NT2/D1 (cell line): ENCODE measurements around the gene VWA8.
"Not testable (repeated sequence)": the region's sequence is repeated elsewhere in the genome, so short reads cannot be mapped to it uniquely, and the experiment has no call there.

Experiments used
- DNase-seq: peaks from one replicate; pipeline ENCODE4 v3.0.0-alpha.2; 2011; ENCODE audit warnings: low read depth, low spot score
- H3K27me3 ChIP-seq: 2 replicates; pipeline ENCODE4 v1.6.0; 2011; ENCODE audit warnings: mild to moderate bottlenecking; ENCODE audit not compliant: insufficient read length, insufficient read depth
- H3K36me3 ChIP-seq: 2 replicates; pipeline ENCODE4 v1.6.1; 2011; ENCODE audit warnings: mild to moderate bottlenecking, low read length, mixed read lengths; ENCODE audit not compliant: insufficient read depth, insufficient read length
- H3K4me1 ChIP-seq: 2 replicates; pipeline ENCODE4 v1.5.1; 2011; ENCODE audit not compliant: insufficient read depth, insufficient read length
- H3K4me3 ChIP-seq: 2 replicates; pipeline ENCODE4 v1.5.1; 2011; ENCODE audit warnings: low read depth; ENCODE audit not compliant: insufficient read length
- H3K9ac ChIP-seq: 2 replicates; pipeline ENCODE4 v1.6.0; 2011; ENCODE audit warnings: low read depth; ENCODE audit not compliant: insufficient read length
- H3K9me3 ChIP-seq: 2 replicates; pipeline ENCODE4 v1.5.1; 2011; ENCODE audit warnings: mild to moderate bottlenecking, low read length; ENCODE audit not compliant: insufficient read depth
- SUZ12 ChIP-seq: IDR thresholded peaks from 2 replicates; pipeline ENCODE4 v1.6.1; 2011; ENCODE audit not compliant: insufficient read length, insufficient read depth; ENCODE audit errors: extremely low read depth
- YY1 ChIP-seq: IDR thresholded peaks from 2 replicates; pipeline ENCODE4 v1.6.1; 2011; ENCODE audit not compliant: insufficient read length, insufficient read depth
- ZNF274 ChIP-seq: IDR thresholded peaks from 2 replicates; pipeline ENCODE4 v1.6.1; 2011; ENCODE audit warnings: mild to moderate bottlenecking, low read depth, low read length

VWA8 gene

GRCh38 chr13:41634407-41634806, 326.5 kb downstream of the VWA8 start:
- Histone ChIP-seq H3K27me3 (no peaks in the 10 kb centered on the region), H3K9ac (no peak overlapping the region), H3K9me3 (no peaks in the 10 kb centered on the region), H3K4me3 (no peak overlapping the region), H3K4me1 (no peaks in the 10 kb centered on the region), H3K36me3 (no peaks in the 10 kb centered on the region)
- DNase-seq = no peak
- no peak for TF ChIP-seq YY1
- TF ChIP-seq ZNF274 = no peak
- no peak for TF ChIP-seq SUZ12

DNA sequence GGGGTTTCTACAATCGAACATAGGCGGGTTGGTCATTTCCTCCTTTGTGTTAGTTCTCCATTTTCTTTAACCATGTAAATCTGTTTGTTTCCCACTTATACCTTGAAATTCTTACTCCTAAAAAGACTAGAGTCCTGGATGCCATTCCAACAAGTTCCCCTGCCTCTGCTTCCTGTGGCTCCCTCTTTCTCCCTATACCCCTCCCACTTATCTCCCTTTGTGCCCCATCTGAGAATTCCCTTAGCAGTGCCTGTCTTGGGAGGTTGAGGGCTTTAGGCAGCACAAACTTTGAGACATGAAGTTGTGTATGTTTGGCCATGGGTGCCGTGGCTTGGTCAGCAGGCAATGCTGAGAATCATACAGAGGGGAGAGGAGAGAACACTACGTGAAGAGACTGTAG, 327.1 kb downstream of the VWA8 start:
- TF ChIP-seq YY1 = no peak
- no peak for TF ChIP-seq ZNF274
- no peak for TF ChIP-seq SUZ12
- no peak for DNase-seq
- no peak overlapping the region for H3K9ac ChIP-seq
- H3K4me1 ChIP-seq = no peaks in the 10 kb centered on the region
- no peaks in the 10 kb centered on the region for H3K36me3 ChIP-seq
- H3K27me3 ChIP-seq = no peaks in the 10 kb centered on the region
- no peak overlapping the region for H3K4me3 ChIP-seq
- no peaks in the 10 kb centered on the region for H3K9me3 ChIP-seq

DNA sequence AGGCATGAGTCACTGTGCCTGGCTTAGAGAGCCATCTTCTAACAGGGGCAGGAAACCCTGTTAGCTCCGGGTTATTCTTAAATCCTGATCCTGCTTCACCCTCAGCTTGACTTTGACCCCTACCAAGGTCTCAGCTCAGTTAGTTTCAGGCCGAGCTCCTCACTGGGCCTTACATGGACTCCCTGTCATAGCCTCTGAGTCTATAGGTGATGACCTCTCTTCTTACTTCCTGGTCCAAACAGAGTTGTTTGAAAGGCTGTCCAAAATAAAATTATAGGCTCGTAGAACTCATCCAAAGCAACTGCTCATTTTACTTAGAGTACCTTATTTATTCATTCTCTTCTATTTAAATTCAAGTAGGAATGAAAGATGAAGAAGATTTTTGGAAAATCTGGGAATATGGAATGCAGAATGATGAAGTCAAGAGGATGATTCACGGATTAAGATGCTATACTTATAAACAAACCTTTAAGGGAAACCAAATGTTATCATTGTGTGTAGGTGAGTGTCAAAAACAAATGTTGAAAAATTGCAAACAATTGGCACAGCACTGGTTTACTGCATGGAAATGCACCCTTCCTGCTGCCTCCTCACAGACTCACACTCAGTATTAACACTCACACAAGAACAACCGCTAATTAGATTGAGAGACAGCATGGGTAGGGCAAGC, 329.5 kb downstream of the VWA8 start:
- Histone ChIP-seq H3K9me3 (no peaks in the 10 kb centered on the region), H3K4me3 (no peak overlapping the region), H3K9ac (no peak overlapping the region), H3K36me3 (no peaks in the 10 kb centered on the region), H3K4me1 (no peaks in the 10 kb centered on the region), H3K27me3 (no peaks in the 10 kb centered on the region)
- no peak for TF ChIP-seq SUZ12
- TF ChIP-seq YY1 = no peak
- no peak for TF ChIP-seq ZNF274
- DNase-seq = no peak

- H3K9me3 ChIP-seq = no peaks in the 10 kb centered on the region
- H3K4me1 ChIP-seq = no peaks in the 10 kb centered on the region
- no peaks in the 10 kb centered on the region for H3K27me3 ChIP-seq
- TF ChIP-seq YY1 = no peak
- no peak overlapping the region for H3K9ac ChIP-seq
- DNase-seq = no peak
- no peak overlapping the region for H3K4me3 ChIP-seq
- no peaks in the 10 kb centered on the region for H3K36me3 ChIP-seq
These were observed 333.5 kb downstream of the VWA8 start for GRCh38 chr13:41627425-41627824.

GRCh38 chr13:41624041-41624440, 336.9 kb downstream of the VWA8 start:
- Histone ChIP-seq H3K36me3 (no peaks in the 10 kb centered on the region), H3K27me3 (no peaks in the 10 kb centered on the region), H3K9me3 (no peaks in the 10 kb centered on the region), H3K4me1 (no peaks in the 10 kb centered on the region), H3K4me3 (no peak overlapping the region), H3K9ac (no peak overlapping the region)
- no peak for DNase-seq
- TF ChIP-seq YY1 = no peak

- no peak for DNase-seq
- Histone ChIP-seq H3K9me3 (no peaks in the 10 kb centered on the region), H3K36me3 (no peaks in the 10 kb centered on the region), H3K4me3 (no peak overlapping the region), H3K9ac (no peak overlapping the region), H3K4me1 (no peaks in the 10 kb centered on the region), H3K27me3 (no peaks in the 10 kb centered on the region)
- TF ChIP-seq ZNF274 (no peak), SUZ12 (no peak), YY1 (no peak)
These were observed 338.2 kb downstream of the VWA8 start for GRCh38 chr13:41622432-41623429.

DNA sequence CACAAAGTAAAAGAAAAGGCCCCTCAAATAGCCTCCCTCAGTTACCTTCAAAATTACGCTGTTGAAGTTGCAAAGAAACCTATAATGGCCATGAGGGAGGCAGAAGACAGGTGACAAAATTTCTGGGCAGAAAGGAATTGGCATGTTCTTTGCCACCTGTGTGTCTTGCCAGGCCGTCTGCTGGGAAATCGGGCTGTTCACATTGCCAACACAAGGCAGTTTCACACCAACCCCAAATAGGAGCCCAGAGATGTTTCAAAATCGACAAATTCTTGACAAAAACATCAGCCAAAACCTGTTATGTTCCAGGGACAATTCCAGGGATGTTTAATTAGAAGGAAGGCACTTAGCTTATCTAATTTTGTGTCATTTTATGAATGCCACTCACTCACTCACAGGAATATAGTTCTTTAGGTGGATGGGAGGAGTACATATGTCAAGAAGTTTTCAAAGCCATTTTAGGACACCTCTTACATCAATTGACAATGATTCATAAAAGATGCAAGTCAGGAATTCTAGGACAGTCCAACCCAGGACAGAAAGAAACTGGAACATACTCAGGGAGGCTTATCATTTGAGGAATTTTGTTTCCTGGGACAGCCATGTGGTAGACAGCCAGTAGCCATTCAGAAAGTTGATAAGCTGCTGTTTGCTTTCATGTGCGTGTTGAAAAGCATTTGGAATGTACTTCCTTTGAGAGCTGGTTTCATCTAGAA, 339.0 kb downstream of the VWA8 start:
- no peaks in the 10 kb centered on the region for H3K27me3 ChIP-seq
- no peaks in the 10 kb centered on the region for H3K36me3 ChIP-seq
- H3K4me3 ChIP-seq = no peak overlapping the region
- DNase-seq = no peak
- no peaks in the 10 kb centered on the region for H3K4me1 ChIP-seq
- no peaks in the 10 kb centered on the region for H3K9me3 ChIP-seq
- TF ChIP-seq ZNF274 (no peak), SUZ12 (no peak), YY1 (no peak)
- H3K9ac ChIP-seq = no peak overlapping the region

GRCh38 chr13:41617633-41618032, 343.3 kb downstream of the VWA8 start:
- not testable (repeated sequence) for H3K36me3 ChIP-seq, H3K9me3 ChIP-seq, H3K4me1 ChIP-seq, DNase-seq, H3K9ac ChIP-seq, H3K27me3 ChIP-seq, H3K4me3 ChIP-seq
